Measurements from ENCODE around the gene NDUFB5. TPM values are rescaled to one million over a fixed set of nuclear protein-coding genes. Genes with fewer than 3 reads are reported as not detected.

The NDUFB5 gene
- total RNA-seq, 1 donor from 2014 or later, result 88.4 TPM

- intact Hi-C loops (cut with micrococcal nuclease), result no loop called here
Observed at GRCh38 chr3:179672918-179673317, 68.3 kb downstream of the NDUFB5 start.

DNA sequence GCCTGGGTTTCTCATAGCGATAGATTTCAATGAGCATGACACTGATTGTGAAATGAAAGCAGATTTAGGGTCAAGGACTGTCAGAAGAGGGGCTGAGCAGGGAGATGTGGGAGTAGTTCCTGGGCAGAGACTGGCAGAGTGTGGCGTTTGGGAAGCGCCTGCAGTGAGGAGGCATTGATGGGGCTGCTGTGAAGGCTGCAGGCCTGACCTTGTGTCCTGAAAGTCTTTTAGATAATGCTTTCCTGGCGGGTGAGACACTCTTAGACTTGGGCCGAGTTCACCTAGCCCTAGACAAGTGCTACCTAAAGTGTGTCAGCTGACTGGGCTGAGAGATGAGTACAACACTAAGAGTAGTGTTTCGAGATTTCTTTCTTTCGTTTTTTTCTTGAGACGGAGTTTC, 68.9 kb downstream of the NDUFB5 start:
- intact Hi-C loops (cut with micrococcal nuclease), result no loop called here

DNA sequence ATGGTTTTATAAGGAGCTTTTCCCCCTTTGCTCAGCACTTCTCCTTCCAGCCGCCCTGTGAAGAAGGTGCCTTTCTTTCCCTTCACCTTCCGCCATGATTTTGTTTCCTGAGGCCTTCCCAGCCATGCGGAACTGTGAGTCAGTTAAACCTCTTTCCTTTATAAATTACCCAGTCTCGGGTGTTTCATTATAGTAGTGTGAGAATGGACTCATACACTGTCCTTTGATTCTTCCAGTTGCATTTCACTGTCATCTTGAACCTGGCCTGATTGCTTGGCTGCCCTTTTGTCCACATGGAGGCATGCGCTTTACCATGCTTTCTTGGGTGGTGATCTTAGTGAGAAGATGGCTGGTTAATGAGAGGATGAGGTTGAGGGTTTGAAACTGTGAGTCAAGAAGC, 71.5 kb downstream of the NDUFB5 start:
- intact Hi-C loops (cut with micrococcal nuclease), result no loop called here

Other genes starting within 250 kb of the NDUFB5 start
- 15.4 and 16.5 TPM in 2 replicates for gene GNB4, start 153.3 kb upstream of the NDUFB5 start, total RNA-seq
- 77.1 and 77.8 TPM in 2 replicates for gene ACTL6A, start 41.9 kb upstream of the NDUFB5 start, total RNA-seq
- 41.3 and 47.0 TPM in 2 replicates for gene MRPL47, start 156 bp upstream of the NDUFB5 start, total RNA-seq
- 6.5 and 7.2 TPM in 2 replicates for gene USP13, start 48.2 kb downstream of the NDUFB5 start, total RNA-seq

Data from T-helper 1 cell treated with Interleukin-12 subunit alpha and Interleukin-12 subunit beta and Interleukin-4 antibody, amounts not matched to agents 30 ng/mL and 1 ng/mL, for 36 hours (primary cell).